Skeletal muscle cell (primary cell): ENCODE results near the gene ANK2.
A peak's percentile ranks its signal among the peaks of the same experiment; 100 is the strongest.

Experiments used
- DNase-seq: peaks from one replicate; pipeline ENCODE4 v3.0.0-alpha.2; 2010; ENCODE audit warnings: low read depth
- H3K4me3 ChIP-seq: 2 replicates; pipeline ENCODE4 v1.5.1; 2011; ENCODE audit warnings: low read depth, mild to moderate bottlenecking, control low read depth, low read length, moderate library complexity

ANK2 gene

GRCh38 chr4:113083346-113083745 lies 33.9 kb downstream of the ANK2 start:
- no peak for DNase-seq
- H3K4me3 ChIP-seq = no peak overlapping the region

GRCh38 chr4:113086172-113086695 lies 36.8 kb downstream of the ANK2 start:
- no peak for DNase-seq
- no peak overlapping the region for H3K4me3 ChIP-seq

DNA sequence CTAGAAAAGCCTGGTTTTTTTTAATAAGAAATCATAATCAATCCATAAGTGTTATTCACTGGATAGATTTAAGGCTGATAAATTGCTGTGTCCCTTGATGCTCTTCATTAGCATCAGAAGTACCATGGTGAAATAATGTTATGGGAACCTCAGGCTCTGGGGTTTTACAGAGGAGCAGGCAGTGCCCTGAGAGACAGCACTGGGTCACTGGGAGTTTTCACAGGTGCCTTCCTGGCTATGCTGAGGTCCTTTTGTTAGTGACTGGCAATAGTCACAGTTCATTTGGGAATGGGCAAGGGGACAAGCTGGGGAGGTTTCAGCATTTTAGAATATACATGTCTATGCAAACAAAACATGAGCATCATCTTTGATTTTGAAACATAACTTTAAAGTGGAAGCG lies 38.6 kb downstream of the ANK2 start:
- no peak for DNase-seq
- H3K4me3 ChIP-seq = no peak overlapping the region

DNA sequence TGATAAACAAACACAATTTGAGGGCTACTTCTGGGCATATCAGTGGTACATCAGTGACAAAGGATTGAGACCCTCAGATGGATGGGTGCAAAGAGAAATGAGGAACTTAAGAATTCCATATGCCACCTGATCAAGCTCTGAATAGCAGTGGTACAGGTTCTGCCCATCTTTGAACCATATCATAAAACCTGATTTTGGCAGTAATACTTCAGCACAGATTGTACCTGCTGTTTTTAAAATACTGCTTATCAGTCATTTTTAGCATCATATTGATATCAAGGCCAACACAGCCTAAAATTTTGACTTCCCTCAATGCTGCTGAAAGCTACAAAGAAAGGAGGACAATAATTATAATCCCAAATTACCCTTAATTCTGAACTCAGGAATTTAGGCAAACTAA lies 41.5 kb downstream of the ANK2 start:
- no peak for DNase-seq
- H3K4me3 ChIP-seq = no peak overlapping the region

DNA sequence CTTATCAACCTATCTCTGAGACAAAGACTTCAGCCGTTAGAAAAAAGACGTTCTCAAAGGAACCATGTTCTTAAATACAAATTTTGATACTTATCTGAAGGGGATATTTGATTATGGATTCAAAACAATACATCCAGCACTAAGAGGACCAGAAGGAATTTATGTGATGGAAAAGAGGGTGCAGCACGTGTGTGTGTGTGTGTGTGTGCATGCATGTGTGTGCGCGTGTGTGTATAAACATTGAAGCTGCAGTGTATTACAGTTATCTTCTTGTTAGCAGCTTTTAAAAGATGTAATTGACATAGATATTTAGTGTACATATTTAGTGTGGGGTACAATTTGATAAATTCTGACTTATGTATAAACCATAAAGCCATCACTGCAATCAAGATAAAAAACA lies 44.9 kb downstream of the ANK2 start:
- DNase-seq = no peak
- no peak overlapping the region for H3K4me3 ChIP-seq

DNA sequence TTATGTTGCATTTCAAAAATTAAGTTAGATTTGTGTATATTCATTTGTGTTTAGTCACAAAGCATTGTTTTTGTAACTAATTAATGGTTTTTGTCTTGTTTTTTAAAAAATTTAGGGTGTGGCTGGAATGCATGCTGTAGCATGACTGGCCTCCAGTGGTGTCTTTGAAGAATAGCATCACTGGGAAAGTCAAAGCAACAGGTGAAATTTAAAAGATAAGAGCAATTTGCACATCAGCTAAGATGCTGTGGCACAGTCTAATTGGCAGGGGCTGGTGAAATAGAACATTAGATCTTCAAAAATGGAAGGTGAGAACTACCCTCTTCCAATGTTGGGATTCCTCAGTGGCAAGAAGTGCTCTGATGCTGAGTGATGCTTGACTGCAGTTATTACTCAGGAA lies 45.3 kb downstream of the ANK2 start:
- no peak for DNase-seq
- H3K4me3 ChIP-seq = no peak overlapping the region

GRCh38 chr4:113101669-113102068 lies 52.2 kb downstream of the ANK2 start:
- no peak overlapping the region for H3K4me3 ChIP-seq
- no peak for DNase-seq

- DNase-seq = no peak
- no peak overlapping the region for H3K4me3 ChIP-seq
These were observed 54.1 kb downstream of the ANK2 start for GRCh38 chr4:113103556-113103955.

DNA sequence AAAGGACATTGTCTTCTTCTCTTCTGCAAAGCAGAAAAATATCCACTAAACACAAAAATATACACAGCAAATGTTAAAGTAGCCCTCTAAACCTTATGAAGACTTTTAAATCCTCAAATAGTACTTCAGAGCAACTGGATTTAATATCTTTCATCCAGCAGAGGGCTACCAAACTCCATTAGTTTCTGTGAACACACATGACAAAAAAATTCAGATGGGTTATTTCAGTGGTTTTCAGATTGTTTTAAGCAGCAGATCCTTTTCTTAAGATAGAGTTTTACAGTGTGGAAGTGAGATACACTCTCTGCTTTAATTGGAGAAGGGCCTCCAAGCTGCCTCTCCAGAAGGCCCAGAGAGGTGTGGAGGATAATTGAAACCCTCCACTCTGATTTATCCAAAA lies 56.7 kb downstream of the ANK2 start:
- H3K4me3 ChIP-seq = no peak overlapping the region
- no peak for DNase-seq

- no peak overlapping the region for H3K4me3 ChIP-seq
- no peak for DNase-seq
These were observed 59.8 kb downstream of the ANK2 start for GRCh38 chr4:113109106-113109718.

GRCh38 chr4:113112338-113112978 lies 63.0 kb downstream of the ANK2 start:
- H3K4me3 ChIP-seq = no peak overlapping the region
- no peak for DNase-seq

DNA sequence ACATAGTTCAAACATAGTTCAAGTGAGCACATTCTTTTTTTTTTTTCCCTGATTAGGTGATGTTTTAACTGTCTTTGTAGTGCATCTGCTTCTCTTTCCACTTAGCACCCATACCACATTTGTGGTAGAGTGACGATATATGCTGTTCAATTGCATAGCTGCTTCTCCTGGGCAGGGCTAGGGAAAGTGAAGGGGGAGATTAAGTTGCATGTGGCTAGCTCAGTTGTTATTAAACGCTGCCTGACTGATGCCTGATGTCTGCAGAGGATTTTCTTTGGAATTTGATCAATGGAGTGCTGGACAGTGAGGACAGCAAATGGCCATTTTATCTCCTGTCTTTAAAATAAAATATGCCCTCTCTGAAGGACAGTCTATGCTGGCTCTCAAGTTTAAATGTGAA lies 63.7 kb downstream of the ANK2 start:
- no peak for DNase-seq
- no peak overlapping the region for H3K4me3 ChIP-seq

- no peak for DNase-seq
- H3K4me3 ChIP-seq = no peak overlapping the region
These were observed 65.4 kb downstream of the ANK2 start for GRCh38 chr4:113114884-113115283.

DNA sequence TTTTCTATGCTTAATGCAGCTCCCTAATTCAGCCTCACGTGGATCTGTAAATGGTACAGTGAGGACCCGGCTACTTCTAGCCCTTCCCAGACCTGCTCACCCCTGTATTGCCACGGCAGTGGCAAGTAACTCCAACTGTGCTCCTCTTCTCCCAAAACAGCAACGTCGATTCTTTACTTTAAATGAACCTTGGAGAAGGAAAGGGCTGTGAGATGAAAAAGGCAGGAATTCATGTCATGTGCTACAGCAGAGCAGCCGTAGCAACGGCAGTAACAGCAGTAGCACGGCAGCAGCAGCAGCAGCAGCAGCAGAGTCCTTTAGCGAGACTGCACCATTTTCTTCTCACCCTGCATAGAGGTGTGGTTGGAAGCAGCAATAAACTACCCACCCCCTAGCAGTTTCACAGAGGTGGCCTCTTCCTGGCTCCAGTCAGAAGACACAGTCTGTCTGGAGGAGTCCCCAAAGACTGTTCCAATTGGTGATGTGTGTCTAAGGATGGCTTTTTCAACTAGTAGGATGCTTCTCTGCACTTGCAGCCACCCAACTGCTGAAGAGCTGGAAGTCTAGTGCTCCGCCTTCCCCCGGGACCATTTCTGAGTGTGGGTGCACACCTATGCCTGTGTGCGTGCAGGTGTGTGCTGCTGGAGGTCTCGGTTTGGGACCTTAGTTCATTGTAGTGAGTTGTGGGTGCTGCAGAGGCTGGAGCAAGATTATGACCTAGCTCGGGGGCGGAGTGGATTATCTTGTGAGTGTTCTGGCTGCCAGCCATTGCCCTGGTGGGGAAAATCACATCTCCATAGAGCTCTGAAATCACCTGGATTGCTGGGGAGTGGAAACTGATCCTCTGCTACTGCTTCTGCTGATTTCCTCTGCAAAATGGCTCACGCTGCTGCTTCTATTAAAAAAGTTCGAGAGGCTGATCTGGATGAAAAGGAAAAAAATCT lies 67.2 kb downstream of the ANK2 start:
- H3K4me3 ChIP-seq = no peak overlapping the region
- no peak for DNase-seq

DNA sequence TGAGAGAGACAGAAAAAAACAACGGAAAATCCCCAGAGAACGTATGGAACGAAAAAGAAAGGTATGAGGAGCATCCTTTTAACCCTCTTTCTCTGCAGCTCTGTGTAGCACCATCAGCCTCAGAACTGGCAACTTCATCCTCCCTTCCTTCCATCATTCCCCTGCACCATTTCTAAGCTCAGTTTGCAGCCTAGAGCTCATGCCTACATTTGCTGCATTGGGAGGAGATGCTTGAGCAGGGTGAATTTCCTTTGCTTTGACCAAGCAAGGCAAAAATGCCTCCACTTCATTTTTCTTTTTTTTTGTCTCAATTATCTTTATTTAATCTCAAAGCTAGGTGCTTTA lies 67.9 kb downstream of the ANK2 start:
- no peak overlapping the region for H3K4me3 ChIP-seq
- DNase-seq = no peak

DNA sequence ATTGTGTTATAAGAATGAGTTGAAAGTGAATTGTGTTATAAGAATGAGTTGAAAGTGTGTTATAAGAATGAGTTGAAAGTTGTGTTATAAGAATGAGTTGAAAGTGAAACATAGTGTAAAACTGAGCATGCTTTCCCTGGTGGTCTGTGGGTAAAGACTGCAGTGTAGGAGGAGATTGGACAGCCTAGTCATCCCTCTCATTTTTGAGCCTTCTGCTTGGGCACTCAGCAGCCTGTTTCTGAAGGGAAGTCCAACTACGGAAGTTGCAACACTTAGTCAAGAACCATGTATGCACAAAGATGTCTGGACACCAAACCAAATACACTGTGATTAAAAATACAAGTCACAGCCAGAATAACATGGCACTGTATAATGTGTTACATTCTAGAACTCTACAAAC lies 72.6 kb downstream of the ANK2 start:
- H3K4me3 ChIP-seq = no peak overlapping the region
- DNase-seq = no peak

GRCh38 chr4:113125418-113125817 lies 76.0 kb downstream of the ANK2 start:
- no peak overlapping the region for H3K4me3 ChIP-seq
- DNase-seq = no peak

- no peak for DNase-seq
- H3K4me3 ChIP-seq = no peak overlapping the region
These were observed 81.7 kb downstream of the ANK2 start for GRCh38 chr4:113131136-113131535.

- no peak overlapping the region for H3K4me3 ChIP-seq
- DNase-seq = no peak
These were observed 82.2 kb downstream of the ANK2 start for GRCh38 chr4:113131621-113132020.

- DNase-seq = peak; percentile 52
- H3K4me3 ChIP-seq = no peak overlapping the region
These were observed 92.5 kb downstream of the ANK2 start for GRCh38 chr4:113141901-113142346.
